H1 (cell line): ENCODE data around the gene LRP5.

Experiments used
- CTCF ChIP-seq, 3 experiments: IDR thresholded peaks; 1 replicate in 2 of 3; 2 replicates in 1 of 3; pipeline versions ENCODE4 v1.5.1 to v1.6.1; 2011; ENCODE audit warnings: low read length in 3 of 3, mild to moderate bottlenecking in 3 of 3, inconsistent platforms in 2 of 3, low read depth in 1 of 3, moderate library complexity in 1 of 3; ENCODE audit not compliant: insufficient read depth in 1 of 3; ENCODE audit errors: control extremely low read depth in 1 of 3
- HDAC6 ChIP-seq: IDR thresholded peaks from one replicate; pipeline ENCODE4 v1.7.1; 2012; ENCODE audit warnings: low read depth, mild to moderate bottlenecking, inconsistent platforms, low read length, moderate library complexity
- KDM1A ChIP-seq: fragments of 200-600, 300-600 bp; sonication (generic); IDR thresholded peaks from 2 replicates; pipeline ENCODE4 v1.7.1; 2016; ENCODE audit warnings: mild to moderate bottlenecking, low read length, borderline replicate concordance
- SP1 ChIP-seq: IDR thresholded peaks from 2 replicates; pipeline ENCODE4 v1.6.1; 2011; ENCODE audit warnings: low read depth, low read length
- SP2 ChIP-seq: IDR thresholded peaks from 2 replicates; pipeline ENCODE4 v1.6.1; 2012; ENCODE audit warnings: mild to moderate bottlenecking, low read length, inconsistent platforms
- TAF1 ChIP-seq: IDR thresholded peaks from 2 replicates; pipeline ENCODE4 v1.6.1; 2011; ENCODE audit warnings: mild to moderate bottlenecking, low read depth, low read length
- TCF12 ChIP-seq: IDR thresholded peaks from 2 replicates; pipeline ENCODE4 v1.6.1; 2011; ENCODE audit warnings: low read depth, mild to moderate bottlenecking, low read length
- ZNF274 ChIP-seq: IDR thresholded peaks from 2 replicates; pipeline ENCODE4 v1.7.0; 2012; ENCODE audit warnings: low read length, borderline replicate concordance; ENCODE audit errors: extremely low read depth

DNA sequence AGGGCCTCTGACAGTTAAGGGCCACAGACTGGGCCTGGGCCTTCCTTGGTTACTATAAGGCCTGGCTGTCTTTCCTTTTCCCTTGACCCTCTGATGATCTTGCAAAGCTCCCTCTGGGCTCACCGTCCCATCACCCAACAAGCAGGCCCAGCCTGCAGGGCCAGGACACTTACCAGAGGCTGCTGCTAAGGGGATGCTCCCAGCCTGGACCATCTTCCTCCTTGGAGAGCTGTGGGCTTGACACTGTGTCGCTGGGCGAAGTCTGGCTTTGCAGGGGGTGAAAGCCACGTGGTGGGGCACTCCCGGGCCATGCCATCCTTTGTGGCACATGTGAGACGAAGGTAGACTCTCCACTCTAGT is 44.5 kb upstream of the LRP5 start:
- TF ChIP-seq TAF1, result no peak
- TF ChIP-seq HDAC6, result no peak
- TF ChIP-seq CTCF (IDR thresholded peaks at IDR 0.05; ENCODE audit: control extremely low read depth in 1 of 3, insufficient read depth in 1 of 3, low read depth in 1 of 3, low read length in 3 of 3), result no peak
- no peak for TF ChIP-seq SP2
- no peak for TF ChIP-seq SP1
- no peak for TF ChIP-seq TCF12
- no peak for TF ChIP-seq ZNF274
- TF ChIP-seq KDM1A, result no peak
